Measurements from ENCODE around the gene ARHGAP5.
"Not testable (repeated sequence)": the region's sequence is repeated elsewhere in the genome, so short reads cannot be mapped to it uniquely, and the experiment has no call there.

ARHGAP5 gene

DNA sequence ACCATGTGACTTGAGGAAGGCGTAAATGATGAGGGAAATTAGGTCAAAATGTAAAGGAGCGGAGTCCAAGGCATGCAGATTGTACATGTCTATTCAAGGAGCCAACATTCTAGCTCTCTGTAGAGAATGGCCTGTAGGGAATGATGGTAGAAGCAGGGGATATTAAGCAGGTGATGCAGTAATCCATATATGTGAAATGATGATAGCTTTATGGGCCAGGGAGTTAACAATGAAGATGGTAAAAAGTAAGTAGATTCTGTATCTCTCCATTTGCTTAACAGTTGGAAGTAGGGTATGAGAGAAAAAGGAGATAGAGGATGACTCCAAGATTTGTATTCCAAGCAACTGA is 33.4 kb downstream of the ARHGAP5 start:
- no peak for DNase-seq

DNA sequence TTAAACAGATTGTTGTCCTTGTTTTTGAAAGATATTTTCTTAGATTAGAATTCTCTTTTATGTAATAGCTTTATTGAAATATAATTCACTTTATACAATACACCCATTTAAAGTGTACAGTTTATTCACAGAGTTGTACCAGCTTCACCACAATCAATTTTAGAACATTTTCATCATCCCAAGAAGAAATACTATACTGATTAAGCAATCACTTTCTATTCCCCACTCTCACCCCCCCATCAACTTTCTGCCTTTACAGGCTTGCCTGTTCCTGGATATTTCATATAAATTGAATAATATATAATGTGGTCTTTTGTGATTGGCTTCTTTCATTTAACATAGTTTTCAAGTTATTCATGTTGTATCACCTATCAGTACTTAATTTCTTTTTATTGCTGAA is 44.4 kb downstream of the ARHGAP5 start:
- no peak for DNase-seq

DNA sequence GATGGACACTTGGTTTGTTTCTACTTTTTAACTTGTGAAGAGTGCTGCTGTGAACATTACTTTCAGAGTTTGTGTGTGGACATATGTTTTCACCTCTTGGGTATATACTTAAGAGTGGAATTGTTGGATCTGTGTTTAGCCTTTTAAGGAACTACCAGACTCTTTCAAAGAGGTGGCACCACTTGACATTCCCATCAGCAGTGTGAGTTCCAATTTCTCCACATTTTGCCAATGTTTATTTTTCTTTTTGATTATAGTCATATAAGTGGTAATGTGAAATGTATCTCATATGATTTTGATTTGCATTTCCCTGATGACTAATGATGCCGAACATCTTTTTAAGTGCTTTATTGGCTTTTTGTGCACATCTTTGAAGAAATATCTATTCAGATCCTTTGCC is 44.8 kb downstream of the ARHGAP5 start:
- DNase-seq: no peak

DNA sequence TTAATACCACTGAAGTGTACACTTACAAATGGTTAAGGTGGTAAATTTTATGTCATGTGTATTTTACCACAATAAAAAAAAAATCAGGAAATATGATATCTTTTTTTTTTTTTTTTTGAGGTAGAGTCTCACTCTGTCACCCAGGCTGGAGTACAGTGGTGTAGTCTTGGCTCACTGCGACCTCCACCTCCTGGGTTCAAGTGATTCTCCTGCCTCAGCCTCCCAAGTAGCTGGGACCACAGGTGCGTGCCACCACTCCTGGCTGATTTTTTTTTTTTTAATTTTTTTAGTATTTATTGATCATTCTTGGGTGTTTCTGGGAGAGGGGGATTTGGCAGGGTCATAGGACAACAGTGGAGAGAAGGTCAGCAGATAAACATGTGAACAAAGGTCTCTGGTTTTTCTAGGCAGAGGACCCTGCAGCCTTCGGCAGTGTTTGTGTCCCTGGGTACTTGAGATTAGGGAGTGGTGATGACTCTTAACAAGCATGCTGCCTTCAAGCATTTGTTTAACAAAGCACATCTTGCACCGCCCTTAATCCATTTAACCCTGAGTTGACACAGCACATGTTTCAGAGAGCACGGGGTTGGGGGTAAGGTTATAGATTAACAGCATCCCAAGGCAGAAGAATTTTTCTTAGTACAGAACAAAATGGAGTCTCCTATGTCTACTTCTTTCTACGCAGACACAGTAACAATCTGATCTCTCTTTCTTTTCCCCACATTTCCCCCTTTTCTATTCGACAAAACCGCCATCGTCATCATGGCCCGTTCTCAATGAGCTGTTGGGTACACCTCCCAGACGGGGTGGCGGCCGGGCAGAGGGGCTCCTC is 50.0 kb downstream of the ARHGAP5 start:
- DNase-seq: not testable (repeated sequence)

DNA sequence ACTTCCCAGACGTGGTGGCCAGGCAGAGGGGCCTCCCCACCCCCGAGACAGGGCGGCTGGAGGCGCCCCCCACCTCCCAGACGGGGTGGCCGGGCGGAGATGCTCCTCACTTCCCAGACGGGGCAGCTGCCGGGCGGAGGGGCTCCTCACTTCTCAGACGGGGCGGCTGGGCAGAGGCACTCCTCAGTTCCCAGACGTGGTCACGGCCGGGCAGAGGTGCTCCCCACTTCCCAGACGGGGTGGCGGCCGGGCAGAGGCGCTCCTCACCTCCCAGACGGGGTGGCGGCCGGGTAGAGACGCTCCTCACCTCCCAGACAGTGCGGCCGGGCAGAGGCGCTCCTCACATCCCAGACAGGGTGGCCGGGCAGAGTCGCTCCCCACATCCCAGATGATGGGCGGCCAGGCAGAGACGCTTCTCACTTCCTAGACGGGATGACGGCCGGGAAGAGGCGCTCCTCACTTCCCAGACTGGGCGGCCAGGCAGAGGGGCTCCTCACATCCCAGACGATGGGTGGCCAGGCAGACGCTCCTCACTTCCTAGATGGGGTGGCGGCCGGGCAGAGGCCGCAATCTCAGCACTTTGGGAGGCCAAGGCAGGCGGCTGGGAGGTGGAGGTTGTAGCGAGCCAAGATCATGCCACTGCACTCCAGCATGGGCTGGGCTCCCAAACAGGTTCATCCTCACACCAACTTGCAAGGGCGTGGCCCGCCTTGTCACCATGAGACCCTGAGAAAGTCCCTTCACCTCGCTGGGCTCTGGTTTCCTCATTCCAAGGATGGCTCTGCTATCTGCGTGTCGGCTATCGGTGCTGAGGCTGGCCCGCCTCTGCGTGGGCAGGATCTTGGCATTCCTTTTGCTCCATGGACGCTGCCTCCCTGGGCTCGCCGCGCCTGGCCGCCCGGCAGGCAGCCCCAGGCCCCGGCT is 50.9 kb downstream of the ARHGAP5 start:
- DNase-seq: not testable (repeated sequence)

DNA sequence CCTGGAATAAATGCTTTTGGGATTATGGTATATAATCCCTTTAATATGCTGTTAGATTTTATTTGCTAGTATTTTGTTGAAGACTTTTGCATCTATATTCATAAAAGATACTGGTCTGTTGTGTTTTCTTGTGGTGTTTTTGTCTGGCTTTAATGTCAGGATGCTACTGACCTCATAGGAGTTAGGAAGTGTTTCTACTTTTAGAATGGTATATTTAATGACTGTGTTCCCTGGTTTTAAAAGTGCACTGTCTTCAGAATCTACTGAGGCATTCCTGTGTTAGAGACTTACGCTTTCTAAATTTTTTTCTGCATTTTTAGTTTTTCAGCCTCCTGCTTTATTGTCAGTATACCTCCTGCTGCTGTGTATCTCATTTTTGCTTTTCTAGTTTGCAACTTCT is 51.6 kb downstream of the ARHGAP5 start:
- DNase-seq: no peak

DNA sequence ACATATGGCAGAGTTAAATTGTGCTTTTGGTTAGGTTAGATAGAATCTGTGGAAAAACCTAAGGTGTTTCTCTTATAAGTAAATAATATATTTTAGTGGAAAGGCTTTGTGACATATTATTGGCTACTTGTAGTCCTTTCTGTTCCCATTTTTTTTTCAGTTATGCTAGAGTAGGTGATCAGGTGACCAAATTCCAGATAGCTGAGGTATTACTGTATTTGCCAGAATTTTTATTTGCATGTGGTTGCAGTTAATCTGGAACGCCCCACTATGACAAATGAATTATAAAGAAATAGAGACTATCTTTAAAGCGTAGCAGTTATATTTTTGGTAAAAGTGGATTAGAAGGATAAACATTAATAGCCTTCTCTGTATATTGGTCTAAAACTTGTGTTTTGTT is 52.0 kb downstream of the ARHGAP5 start:
- DNase-seq: no peak

DNA sequence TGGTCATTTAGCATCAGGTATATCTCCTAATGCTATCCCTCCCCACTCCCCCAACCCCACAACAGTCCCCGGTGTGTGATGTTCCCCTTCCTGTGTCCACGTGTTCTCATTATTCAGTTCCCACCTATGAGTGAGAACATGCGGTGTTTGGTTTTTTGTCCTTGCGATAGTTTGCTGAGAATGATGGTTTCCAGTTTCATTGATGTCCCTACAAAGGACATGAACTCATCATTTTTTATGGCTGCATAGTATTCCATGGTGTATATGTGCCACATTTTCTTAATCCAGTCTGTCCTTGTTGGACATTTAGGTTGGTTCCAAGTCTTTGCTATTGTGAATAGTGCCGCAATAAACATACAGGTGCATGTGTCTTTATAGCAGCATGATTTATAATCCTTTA is 54.6 kb downstream of the ARHGAP5 start:
- not testable (repeated sequence) for DNase-seq

DNA sequence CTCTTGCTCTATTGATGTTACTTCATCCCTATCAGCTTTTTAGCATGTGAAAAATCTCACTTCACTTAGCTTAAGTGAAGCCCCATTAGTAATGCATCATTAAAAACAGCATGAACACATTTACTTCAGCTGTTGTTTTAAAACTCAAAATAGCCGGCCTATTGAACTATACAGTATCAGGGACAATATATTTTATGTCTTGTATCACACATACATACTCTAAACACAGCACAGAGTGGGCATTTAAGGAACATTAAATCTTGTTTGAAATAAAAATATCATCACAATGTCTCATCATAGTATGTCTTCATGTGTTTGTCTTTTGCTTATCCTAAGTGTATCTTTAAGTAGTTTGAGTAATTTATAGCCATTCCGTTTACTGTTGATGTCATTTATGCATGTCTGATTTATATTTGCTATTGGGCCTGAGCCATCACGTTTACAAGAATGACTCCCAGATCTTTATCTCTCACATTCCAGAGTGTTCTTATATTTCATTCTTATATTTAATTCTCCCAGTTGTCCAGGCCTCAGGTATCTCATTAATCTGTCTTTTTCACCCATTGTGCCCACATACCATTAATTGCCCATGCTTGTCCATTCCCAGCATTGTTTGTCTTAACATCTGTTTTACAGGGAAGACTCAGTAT is 57.5 kb downstream of the ARHGAP5 start:
- no peak for DNase-seq

DNA sequence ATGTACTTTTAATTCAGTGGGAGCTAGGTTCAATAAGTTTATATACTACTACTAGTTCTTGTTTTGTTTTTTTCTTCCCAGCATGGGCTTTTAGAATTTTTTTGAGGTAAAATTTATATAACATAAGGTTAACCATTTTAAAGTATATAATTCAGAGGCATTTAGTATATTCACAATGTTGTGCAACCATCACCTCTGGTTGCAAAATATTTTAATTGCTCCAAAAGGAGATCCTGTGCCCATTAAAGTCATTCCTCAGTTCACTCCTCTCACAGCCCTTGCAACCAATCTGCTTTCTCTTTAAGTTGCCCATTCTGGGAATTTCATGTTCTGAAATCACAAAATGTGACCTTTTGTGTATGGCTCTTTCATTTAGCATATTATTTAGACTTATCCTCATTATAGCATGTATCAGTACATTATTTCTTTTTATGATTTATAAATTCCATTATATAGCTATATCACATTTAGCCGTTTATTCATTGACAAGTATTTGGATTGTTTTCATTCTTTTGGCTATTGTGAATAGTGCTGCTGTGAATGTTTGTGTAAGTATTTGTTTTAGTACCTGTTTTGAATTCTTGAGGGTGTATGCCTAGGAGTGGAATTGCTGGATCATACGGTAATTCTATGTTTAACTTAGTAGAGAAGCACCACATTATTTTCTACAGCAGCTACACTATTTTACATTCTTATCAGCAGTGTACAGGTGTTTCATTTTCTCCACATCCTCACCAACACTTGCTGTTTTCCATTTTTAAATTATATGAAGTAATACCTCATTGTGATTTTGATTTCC is 59.1 kb downstream of the ARHGAP5 start:
- no peak for DNase-seq

DNA sequence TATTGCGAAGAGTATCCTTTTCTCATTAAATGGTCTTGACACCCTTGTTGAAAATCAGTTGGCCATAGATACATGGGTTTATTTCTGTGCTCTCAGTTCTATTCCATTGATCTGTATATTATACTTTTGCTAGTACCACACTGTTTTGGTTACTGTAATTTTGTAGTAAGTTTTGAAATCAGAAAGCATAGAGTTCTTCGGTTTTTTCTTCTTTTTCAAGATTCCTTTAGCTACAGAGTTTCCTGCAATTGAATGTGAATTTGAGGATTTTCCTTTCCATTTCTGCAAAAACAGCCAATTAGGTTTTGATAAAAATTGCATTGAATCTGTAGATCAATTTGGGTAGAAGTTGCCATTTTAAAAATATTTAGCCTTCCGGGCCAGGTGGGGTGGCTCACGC is 60.2 kb downstream of the ARHGAP5 start:
- DNase-seq: no peak

DNA sequence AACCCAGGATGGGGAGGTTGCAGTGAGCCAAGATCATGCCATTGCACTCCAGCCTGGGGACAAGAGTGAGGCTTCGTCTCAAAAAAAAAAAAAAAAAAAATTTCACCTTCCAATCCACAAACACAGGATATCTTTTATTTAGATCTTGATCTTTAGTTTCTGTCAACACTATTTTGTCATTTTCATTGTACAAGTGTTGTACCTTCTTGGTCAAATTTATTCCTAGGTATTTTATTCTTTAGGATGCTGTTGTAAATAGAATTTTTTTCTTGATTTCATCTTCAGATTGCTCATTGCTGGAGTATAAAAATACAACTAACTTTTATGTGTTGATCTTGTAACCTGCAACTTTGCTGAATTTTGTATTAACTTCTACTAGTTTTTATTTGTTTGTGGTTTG is 60.8 kb downstream of the ARHGAP5 start:
- DNase-seq: no peak

DNA sequence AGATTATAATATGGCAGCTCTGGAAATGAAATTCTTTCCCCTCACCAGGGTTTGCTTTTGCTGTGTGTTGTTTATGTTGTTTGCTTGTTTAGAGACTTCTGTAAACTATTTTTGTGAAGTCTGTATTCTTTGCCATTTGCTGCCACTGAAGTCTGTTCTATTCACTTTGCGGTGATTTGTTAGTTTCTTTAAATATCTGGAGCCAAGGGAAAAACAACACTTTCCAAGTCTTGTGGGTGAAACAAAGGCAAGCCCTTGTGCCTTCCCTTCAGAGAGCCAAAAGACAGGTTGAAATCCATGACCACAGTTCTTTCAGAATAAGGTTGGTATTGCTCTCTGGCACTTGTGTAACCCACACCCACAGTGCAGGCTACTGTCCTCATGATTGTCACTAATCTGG is 65.2 kb downstream of the ARHGAP5 start:
- DNase-seq: no peak

DNA sequence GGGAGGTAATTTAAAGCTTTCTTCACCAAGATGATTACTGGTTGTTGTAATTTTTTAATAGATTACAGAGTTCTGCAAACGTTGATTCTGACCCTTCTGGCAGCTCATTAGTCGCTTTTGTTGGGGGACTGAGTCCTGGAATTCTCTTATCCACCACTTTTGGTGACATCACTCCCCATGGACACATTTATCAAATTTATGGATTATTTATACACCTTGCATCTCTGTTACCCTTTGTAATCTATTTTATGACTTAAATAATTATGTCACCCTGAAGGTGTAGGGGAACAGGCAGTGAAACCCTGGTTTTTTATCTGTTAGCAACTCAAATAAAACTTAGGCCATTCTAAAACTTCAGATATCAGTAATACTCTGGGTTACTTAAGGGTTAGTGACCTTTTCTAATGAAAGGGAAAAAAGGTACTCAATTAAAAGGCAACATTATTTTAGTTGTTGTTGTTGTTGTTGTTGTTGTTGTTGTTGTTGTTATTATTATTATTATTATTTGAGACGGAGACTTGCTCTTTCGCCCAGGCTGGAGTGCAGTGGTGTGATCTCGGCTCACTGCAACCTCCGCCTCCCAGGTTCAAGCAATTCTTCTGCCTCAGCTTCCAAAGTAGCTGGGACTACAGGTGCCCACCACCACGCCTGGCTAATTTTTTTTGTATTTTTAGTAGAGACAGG is 65.8 kb downstream of the ARHGAP5 start:
- DNase-seq: no peak

DNA sequence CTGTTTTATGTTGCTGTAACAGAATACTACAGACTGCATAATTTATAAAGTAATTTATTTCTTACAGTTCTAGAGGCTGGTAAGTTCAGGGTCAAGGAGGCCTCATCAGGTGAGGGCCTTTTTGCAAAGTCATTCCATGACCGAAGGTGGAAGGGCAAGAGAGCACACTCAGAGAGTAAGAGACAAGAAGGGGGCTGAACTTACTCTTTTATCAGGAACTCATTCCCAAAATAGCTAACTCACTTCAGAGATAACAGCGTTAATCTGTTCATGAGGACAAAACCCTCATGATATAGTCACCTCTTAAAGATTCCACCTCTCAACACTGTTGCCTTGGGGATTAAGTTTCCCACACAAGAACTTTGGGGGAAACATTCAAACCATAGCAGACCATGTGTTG is 73.3 kb downstream of the ARHGAP5 start:
- no peak for DNase-seq

DNA sequence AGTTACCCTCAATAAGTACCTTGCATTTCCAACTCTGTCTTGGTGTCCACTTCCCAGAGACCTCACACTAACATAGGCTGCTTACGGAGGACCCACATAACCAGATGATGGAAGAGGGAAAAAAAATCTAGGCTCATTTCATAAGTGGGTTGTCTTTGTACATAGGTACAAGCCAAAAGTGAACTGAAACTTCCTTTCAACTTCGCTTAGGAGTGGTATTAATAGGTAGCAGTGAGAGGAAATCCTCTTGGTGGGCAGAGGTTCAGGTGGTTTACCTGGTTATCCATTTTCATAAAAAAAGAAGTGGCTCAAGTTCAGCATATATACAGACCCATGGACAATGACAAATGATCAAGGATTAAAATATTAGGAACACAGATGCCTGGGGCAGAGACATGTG is 88.9 kb downstream of the ARHGAP5 start:
- no peak for DNase-seq

DNA sequence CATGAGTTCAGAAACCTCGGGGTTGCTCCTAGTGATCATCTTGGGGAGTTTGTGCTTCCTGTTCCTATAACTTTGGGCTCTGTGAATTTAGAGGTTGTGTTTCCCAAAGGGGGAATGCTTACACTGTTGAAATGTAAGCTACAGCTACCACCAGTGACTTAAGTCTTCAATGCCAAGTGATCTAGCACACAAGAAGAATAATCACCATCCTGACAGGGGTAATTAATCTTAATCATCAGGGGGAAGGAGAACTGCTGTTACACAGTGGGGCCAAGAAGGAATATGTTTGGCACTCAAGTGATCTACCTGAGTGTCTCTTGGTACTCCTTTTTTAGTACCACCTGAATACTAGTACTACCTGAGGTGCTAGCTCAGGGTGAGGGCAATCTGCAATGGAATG is 89.8 kb downstream of the ARHGAP5 start:
- no peak for DNase-seq

DNA sequence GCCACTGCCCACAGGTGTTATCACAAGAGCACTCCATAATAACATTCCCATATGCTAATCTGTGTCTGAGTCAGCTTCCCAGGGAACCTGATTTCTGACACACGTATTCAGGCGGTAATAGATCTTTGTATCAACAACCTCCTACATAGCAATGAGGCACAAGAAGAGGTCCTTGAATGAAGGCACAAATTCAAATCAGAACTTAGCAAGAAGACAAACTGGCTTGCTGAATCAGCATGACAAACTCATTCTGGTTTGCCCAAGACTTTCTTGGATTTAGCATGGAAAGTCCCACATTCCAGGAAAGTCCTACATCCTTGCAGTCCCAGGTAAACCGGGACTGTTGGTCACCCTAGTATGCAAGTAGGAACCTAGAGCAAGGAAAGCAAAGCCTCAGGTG is 90.8 kb downstream of the ARHGAP5 start:
- DNase-seq: no peak

DNA sequence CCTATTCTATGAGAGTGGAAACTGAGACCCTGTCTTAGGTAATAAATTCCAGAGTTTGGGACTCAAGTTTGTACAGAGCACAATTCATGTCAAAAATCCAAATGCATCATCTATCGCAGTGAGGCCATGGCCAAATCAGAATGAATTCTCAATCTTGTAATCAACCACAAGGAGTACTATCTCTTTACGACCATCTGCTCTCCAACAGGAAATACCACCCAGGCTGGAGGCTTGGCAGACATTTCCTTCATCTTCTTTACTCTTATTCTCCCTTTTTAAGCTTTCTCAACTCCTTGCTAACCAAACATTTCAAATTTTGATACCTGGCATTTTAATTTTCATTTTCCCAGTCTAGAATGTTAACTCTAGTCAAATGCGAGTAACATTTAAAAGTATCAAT is 92.1 kb downstream of the ARHGAP5 start:
- DNase-seq: no peak

DNA sequence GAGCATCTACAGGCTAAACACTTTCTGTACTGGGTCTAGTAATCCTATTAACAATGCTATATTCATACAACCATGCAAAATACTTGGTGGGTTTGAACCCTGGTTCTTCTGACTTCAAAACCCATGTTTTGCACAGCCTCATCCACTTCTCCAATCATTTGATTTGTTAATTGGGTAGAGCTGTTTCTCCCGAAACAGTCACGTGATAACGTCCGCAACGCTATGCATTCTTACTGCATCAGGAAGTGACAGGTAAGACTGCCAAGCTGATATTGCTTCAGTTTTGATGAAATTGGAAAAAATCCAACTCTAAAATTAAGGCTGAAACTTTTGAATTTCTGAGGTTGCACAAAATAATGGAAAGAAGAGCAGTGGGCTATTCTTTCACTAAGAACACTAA is 94.4 kb downstream of the ARHGAP5 start:
- no peak for DNase-seq

DNA sequence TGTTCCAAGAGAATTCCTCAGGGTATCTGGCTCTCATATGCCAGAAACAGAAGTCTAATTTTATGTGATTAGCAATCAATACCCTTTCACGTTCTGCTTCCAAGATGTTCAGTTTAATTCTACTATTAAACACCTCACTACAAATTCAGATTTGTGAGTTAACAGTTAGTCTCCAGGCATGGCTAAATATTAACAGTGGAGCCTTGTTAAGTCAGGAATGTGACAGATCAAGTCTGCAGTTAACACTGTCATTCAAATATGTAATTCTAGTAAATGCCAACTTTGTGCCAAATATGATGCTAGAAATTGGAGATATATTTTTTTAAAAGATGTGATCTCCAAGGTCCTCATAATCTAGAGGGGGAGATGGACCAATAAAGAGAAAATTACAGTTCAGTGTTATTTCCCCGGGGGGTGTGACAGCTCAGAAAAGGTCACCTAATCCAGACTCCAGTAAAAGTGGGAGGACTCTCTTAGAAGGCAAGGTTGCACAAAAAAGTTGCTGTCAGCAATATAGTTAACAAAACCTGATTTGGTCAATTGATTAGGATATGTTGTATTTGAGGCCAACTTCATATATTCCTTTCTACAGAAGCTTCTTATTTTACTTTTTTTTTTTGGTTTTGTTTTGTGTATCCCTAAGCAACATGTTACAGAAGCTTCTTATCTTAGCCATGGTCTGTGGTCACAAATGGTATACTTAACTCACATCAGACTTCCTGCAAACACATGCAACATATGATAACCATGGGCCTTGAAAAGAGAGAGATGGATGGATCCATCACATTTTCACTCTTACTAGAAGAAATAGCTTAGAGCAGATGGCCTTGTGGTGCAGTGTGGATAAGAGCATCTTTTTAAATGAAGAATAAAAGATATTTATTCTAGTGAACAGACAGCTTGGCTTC is 106.3 kb downstream of the ARHGAP5 start:
- DNase-seq: no peak

All from activated naive CD4-positive, alpha-beta T cell treated with Interleukin-2 at 50 U/mL for 16 hours (primary cell).